Measurements from ENCODE around the gene BICC1. TPM values are rescaled to one million over a fixed set of nuclear protein-coding genes. Genes with fewer than 3 reads are reported as not detected.

Gene BICC1
- total and polyA plus RNA-seq, 2 donors (not counting 3 experiments of a cell fraction or from before 2014, with no cell fraction given) = 0.06 to 0.29 TPM

DNA sequence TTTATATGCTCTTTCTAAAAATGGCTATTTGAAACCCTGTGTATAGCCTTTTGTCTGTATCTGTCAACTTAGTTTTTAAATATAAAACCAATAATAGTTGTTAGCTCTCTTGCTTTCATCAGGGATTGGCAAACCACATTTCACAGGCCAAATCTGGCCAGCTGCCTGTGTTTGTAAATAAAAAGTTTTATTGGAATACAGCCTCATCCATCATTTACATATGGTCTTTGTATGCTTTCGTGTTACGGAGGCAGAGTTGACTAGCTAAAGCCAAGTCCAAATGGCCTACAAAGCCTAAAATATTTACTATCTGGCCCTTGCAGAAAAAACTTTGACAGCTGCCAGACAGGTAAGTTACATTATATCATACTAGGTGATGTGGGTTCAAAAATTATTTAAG is 235.0 kb downstream of the BICC1 start:
- DNase-seq (ENCODE audit: low read depth, low spot score) (no peak), FAIRE-seq (no peak)
- dilution Hi-C loops (cut with MboI; ENCODE audit: extremely low pct_ligation_motif_present, low sequenced_read_pairs) = no loop called here
- ChIA-PET POLR2A (no interaction called here), CTCF (interaction anchor here (1.1 kb wide), 1 partner anchor 28 kb away, joined by 3 read pairs; no protein-coding TSS in a partner anchor)
- no peaks in the 10 kb centered on the region for H3K36me3 ChIP-seq (ENCODE audit: control insufficient read depth in 2 of 2, extremely low read depth in 1 of 2, insufficient read depth in 2 of 2, low read length in 2 of 2)
- no peaks in the 10 kb centered on the region for H3K9me3 ChIP-seq (replicated peaks; ENCODE audit: control insufficient read depth, insufficient read depth, low read length)
- no peaks in the 10 kb centered on the region for H3K79me2 ChIP-seq (ENCODE audit: control insufficient read depth, insufficient read depth, low read length)
- no peak overlapping the region for H3K4me2 ChIP-seq (ENCODE audit: insufficient read depth, low read length)
- H2AFZ ChIP-seq (ENCODE audit: low read depth, low read length) = no peak overlapping the region
- BruUV-seq (replicated peaks) = no TSS peak
- H3K4me3 ChIP-seq (replicated peaks in 1 of 3; ENCODE audit: insufficient read depth in 1 of 3, low read depth in 1 of 3, low read length in 3 of 3) = no peak overlapping the region
- intact Hi-C loops (cut with micrococcal nuclease) = no loop called here
- no peak overlapping the region for H3K27ac ChIP-seq (ENCODE audit: insufficient read depth, low read depth, low read length)
- H3K27me3 ChIP-seq (ENCODE audit: control insufficient read depth in 2 of 2, insufficient read depth in 2 of 2, low read length in 2 of 2) = no peaks in the 10 kb centered on the region
- no peak overlapping the region for H3K9ac ChIP-seq (replicated peaks; ENCODE audit: extremely low read depth, insufficient read depth, low read length)
- H3K4me1 ChIP-seq (ENCODE audit: control insufficient read depth, extremely low read depth, insufficient read depth, low read length) = no peaks in the 10 kb centered on the region
- TF ChIP-seq JUN (IDR thresholded peaks at IDR 0.05; ENCODE audit: borderline replicate concordance, insufficient read depth, insufficient read length, low read depth) (no peak), MYC (IDR thresholded peaks at IDR 0.05; ENCODE audit: low read depth, low read length) (no peak), EZH2 (IDR thresholded peaks at IDR 0.05; ENCODE audit: borderline replicate concordance, low read depth, low read length, severe bottlenecking) (no peak), GATA2 (IDR thresholded peaks at IDR 0.05; ENCODE audit: insufficient read depth, insufficient read length, low read depth, low read length) (no peak)
- TF ChIP-seq, protein P1, sequence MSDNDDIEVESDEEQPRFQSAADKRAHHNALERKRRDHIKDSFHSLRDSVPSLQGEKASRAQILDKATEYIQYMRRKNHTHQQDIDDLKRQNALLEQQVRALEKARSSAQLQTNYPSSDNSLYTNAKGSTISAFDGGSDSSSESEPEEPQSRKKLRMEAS (IDR thresholded peaks at IDR 0.05; ENCODE audit: insufficient read depth, insufficient read length) = no peak
- TF ChIP-seq, protein P2, sequence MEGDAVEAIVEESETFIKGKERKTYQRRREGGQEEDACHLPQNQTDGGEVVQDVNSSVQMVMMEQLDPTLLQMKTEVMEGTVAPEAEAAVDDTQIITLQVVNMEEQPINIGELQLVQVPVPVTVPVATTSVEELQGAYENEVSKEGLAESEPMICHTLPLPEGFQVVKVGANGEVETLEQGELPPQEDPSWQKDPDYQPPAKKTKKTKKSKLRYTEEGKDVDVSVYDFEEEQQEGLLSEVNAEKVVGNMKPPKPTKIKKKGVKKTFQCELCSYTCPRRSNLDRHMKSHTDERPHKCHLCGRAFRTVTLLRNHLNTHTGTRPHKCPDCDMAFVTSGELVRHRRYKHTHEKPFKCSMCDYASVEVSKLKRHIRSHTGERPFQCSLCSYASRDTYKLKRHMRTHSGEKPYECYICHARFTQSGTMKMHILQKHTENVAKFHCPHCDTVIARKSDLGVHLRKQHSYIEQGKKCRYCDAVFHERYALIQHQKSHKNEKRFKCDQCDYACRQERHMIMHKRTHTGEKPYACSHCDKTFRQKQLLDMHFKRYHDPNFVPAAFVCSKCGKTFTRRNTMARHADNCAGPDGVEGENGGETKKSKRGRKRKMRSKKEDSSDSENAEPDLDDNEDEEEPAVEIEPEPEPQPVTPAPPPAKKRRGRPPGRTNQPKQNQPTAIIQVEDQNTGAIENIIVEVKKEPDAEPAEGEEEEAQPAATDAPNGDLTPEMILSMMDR (IDR thresholded peaks at IDR 0.05; ENCODE audit: extremely low read depth in 1 of 2, insufficient read depth in 1 of 2, low read depth in 1 of 2, low read length in 2 of 2) = no peak
- H3K9me1 ChIP-seq (replicated peaks; ENCODE audit: control insufficient read depth, extremely low read depth, insufficient read depth, low read length) = no peaks in the 10 kb centered on the region
- H4K20me1 ChIP-seq (replicated peaks; ENCODE audit: control insufficient read depth, extremely low read depth, insufficient read depth, low read length) = no peaks in the 10 kb centered on the region
